ENCODE results near the gene TJP1. TPM values are rescaled to one million over a fixed set of nuclear protein-coding genes. Genes with fewer than 3 reads are reported as not detected.
A peak's percentile ranks its signal among the peaks of the same experiment; 100 is the strongest.

TJP1 gene
- polyA plus RNA-seq, 4 donors = 19.5 to 61.8 (median 29.8) TPM

DNA sequence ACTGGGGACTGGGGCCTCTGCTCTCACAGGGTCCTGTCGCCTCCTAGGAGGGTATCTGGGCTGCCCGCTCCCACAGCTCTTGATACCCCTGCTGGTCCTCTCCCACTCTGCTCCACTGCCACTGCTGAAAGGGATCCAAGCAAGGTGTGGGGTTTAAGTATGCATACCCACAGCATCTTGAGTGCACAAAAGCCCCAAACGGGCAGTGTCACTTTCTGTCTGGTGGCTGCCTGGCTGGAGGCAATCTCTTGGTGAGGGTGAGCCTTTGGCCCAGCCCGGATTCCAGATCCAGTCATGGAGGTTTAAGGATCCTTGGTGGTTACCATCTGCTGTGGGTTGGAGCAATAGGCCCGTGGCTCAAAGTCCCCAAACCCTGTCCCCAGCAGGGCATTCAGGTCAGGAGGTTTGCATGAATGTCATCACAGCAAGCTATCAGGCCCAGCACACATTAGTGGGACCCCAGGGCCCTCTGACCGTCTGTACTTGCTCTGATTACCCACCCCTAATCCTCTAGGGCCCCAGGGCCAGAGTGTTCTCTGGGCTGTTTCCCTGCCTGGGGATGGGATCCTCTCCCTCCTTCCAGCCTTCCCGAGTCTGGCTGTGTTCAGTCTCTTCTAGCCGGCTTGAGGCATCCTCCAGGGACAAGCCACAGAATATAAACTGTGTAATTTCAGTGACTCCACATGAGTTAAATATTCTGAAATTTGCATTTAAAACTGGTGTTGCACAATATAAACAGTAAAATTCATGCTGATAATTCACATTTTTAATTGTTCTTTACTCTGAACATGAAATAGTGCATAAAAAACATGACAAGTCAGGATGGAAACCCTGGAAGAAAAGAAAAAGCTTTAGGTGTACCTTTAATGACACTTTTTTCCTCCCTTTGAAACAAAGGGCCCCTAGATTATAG is 4.9 kb upstream of the TJP1 start:
- WGBS, 3 donors = 69 to 75% (median 71%) methylated on average over 7 to 8 of the region's 8 CpGs
- Histone ChIP-seq H3K9me3 (ENCODE audit: control insufficient read depth in 2 of 2, insufficient read depth in 1 of 2, low read depth in 1 of 2, low read length in 1 of 2) (no peaks in the 10 kb centered on the region), H3K27ac (ENCODE audit: low read depth in 1 of 3, low read length in 2 of 3) (no peak overlapping the region), H3K4me3 (ENCODE audit: low read depth in 1 of 3, low read length in 3 of 3) (no peak overlapping the region), H3K27me3 (ENCODE audit: control insufficient read depth in 3 of 3, insufficient read depth in 3 of 3, low read length in 3 of 3) (no peaks in the 10 kb centered on the region), H3K36me3 (ENCODE audit: control insufficient read depth in 3 of 3, insufficient read depth in 2 of 3, low read depth in 1 of 3, low read length in 3 of 3) (no peaks in the 10 kb centered on the region), H3K4me1 (ENCODE audit: control insufficient read depth in 3 of 3, insufficient read depth in 2 of 3, low read depth in 1 of 3, low read length in 2 of 3) (no peaks in the 10 kb centered on the region)
- FAIRE-seq (no peak), DNase-seq (no peak)

DNA sequence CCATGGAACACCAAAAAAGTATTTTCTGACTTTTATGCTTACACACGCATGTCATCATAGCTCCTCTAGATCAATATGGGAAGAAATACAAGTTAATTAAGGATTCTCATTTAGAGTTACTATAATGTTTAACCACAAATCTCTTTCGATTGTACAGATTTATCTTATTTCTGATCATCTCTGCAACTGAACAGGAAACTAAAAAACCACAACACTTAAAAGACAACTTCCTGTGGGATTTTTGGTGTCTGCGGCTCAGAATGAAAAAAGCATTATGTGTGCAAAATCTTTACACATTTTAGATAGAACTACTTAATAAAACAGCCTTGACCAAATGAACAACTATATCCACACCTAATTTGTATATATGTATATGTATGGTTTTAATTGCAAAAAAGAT is 3.0 kb upstream of the TJP1 start:
- no peak overlapping the region for H3K27ac ChIP-seq (ENCODE audit: low read depth in 1 of 3, low read length in 2 of 3)
- H3K27me3 ChIP-seq (ENCODE audit: control insufficient read depth in 3 of 3, insufficient read depth in 3 of 3, low read length in 3 of 3) = peaks cover 0 to 3% (median 0%) of the 10 kb centered on the region in 3 donors
- no peaks in the 10 kb centered on the region for H3K36me3 ChIP-seq (ENCODE audit: control insufficient read depth in 3 of 3, insufficient read depth in 2 of 3, low read depth in 1 of 3, low read length in 3 of 3)
- WGBS, 3 donors = 30 to 62% (median 54%) methylated on average over 3 of the region's 3 CpGs
- no peak overlapping the region for H3K4me3 ChIP-seq (ENCODE audit: low read depth in 1 of 3, low read length in 3 of 3)
- peaks cover 0 to 3% (median 0%) of the 10 kb centered on the region in 3 donors for H3K4me1 ChIP-seq (ENCODE audit: control insufficient read depth in 3 of 3, insufficient read depth in 2 of 3, low read depth in 1 of 3, low read length in 2 of 3)
- FAIRE-seq (no peak), DNase-seq (no peak)
- H3K9me3 ChIP-seq (ENCODE audit: control insufficient read depth in 2 of 2, insufficient read depth in 1 of 2, low read depth in 1 of 2, low read length in 1 of 2) = no peaks in the 10 kb centered on the region

DNA sequence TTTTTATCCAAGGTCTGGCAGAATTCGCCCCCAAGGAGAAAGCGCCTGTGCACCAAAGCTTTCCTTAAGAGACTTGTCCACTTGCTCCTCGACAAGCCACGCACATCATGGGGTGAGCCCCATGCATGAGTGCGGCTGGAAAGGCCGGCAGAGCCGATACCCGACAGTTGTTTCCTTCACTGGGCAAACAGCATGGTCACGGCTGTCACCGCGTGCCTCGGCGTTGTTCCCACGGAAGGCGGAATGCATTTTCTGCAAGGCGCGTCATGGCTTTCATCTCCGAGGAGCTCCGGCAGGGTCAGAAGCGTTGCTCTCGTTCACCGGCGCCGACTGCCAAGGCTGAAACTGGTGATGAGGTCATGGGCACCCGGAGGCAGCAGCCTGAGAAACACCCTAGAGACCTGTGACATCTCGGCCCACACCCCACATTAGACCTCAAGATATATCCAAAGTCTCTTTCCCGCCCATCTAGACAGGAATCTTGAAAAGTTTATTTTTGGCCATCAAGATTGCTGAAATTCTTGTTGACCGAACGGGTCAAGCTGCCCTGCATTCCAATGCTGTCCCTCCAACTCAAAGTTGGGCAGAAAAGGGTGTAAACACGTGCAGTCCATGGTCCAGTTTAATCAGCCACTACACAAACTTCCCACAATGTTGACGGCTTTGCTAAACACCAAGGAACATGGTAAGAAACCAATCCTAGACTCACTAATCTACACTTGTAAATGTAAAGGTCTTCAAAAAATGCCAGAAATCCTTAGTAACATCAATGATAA is 604 bp upstream of the TJP1 start:
- DNase-seq (peak; percentile 66 to 88), FAIRE-seq (no peak)
- H3K9me3 ChIP-seq (ENCODE audit: control insufficient read depth in 2 of 2, insufficient read depth in 1 of 2, low read depth in 1 of 2, low read length in 1 of 2) = no peaks in the 10 kb centered on the region
- H3K4me3 ChIP-seq (ENCODE audit: low read depth in 1 of 3, low read length in 3 of 3) = peak overlapping the region; percentile 60 to 94 (median 85)
- H3K36me3 ChIP-seq (ENCODE audit: control insufficient read depth in 3 of 3, insufficient read depth in 2 of 3, low read depth in 1 of 3, low read length in 3 of 3) = no peaks in the 10 kb centered on the region
- WGBS, 3 donors = 3 to 6% (median 5%) methylated on average over 31 of the region's 31 CpGs
- H3K27me3 ChIP-seq (ENCODE audit: control insufficient read depth in 3 of 3, insufficient read depth in 3 of 3, low read length in 3 of 3) = peaks cover 0 to 3% (median 0%) of the 10 kb centered on the region in 3 donors
- peak overlapping the region; percentile 63 to 96 (median 82) for H3K27ac ChIP-seq (ENCODE audit: low read depth in 1 of 3, low read length in 2 of 3)
- peaks cover 0 to 3% (median 0%) of the 10 kb centered on the region in 3 donors for H3K4me1 ChIP-seq (ENCODE audit: control insufficient read depth in 3 of 3, insufficient read depth in 2 of 3, low read depth in 1 of 3, low read length in 2 of 3)

DNA sequence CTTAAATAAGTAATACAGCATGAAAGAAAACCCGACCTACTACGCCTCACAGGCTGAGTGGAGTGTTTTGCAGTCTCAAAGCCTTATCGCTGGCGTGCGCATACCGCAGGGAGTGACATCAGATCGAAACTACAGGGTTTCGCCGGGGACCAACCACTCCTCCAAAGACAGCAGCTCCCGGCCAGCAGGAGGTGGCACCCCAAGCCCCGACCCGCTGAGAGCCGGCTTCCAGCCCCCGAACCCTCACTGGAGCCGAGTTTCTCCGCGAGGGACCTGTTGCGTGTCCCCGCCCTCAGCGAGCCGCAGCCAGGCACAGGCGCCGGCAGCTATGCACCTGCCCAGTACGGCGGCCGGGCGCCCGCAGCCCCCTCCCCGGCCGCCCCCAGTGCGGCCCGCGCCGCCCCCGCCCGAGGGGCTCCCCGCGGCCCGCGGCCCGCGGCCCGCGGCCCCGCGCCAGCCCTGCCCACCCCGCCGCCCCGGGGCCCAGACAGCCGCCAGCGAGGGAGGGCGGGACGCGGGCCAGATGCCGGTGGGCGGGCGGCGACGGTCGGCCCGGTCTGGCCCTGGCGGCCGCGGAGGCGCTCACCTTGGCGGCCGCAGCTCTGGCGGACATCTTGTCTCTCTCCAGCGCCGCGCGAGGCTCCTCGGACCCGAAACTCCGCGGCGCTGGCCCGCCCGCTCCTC is 710 bp downstream of the TJP1 start:
- 0 to 1% (median 1%) methylated on average over 28 to 79 of the region's 79 CpGs for WGBS, 3 donors
- FAIRE-seq = no peak

DNA sequence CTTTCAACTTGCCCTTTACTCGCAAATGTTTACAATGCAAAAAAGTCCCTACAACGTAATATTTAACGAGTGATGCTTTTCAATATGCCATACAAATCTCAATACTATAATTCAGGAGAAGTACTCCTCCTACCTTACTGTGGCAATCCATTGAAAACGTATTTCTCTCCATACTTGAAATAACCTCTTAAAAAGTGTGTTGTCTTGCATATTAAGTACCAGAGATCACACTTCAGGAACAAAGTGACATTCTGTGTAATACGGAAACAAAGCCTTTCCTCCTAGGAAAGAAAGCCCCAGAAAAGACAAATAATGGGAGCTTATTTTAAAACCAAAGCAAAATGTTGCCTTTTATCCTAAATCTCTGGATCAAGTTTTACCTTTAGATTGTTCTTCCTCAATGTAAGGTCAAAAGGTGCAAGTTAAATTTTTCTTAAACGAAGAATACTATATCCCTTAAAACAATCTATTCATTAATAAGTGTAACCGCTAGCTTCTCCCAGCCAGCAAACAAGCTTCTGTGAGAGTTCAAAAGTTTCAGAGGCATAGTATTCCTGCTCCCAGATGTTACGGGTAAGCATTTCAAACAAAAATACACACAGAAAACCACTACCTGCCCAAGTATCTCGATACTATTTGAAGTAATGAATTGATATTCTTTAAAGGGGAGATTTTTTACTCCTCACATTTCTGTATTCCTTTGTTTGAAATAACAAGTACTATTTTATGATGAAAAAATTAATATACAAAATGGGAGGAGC is 1.7 kb downstream of the TJP1 start:
- peaks cover 0 to 3% (median 0%) of the 10 kb centered on the region in 3 donors for H3K27me3 ChIP-seq (ENCODE audit: control insufficient read depth in 3 of 3, insufficient read depth in 3 of 3, low read length in 3 of 3)
- H3K4me3 ChIP-seq (ENCODE audit: low read depth in 1 of 3, low read length in 3 of 3) = peak overlapping the region in 2 of 3 donors; percentile 77 to 94
- peaks cover 0 to 8% (median 0%) of the 10 kb centered on the region in 3 donors for H3K4me1 ChIP-seq (ENCODE audit: control insufficient read depth in 3 of 3, insufficient read depth in 2 of 3, low read depth in 1 of 3, low read length in 2 of 3)
- FAIRE-seq (no peak), DNase-seq (peak in 1 of 2 donors; percentile 47)
- WGBS, 3 donors = 8 to 19% (median 16%) methylated on average over 9 of the region's 9 CpGs
- H3K36me3 ChIP-seq (ENCODE audit: control insufficient read depth in 3 of 3, insufficient read depth in 2 of 3, low read depth in 1 of 3, low read length in 3 of 3) = no peaks in the 10 kb centered on the region
- H3K27ac ChIP-seq (ENCODE audit: low read depth in 1 of 3, low read length in 2 of 3) = peak overlapping the region in 1 of 3 donors; percentile 98
- H3K9me3 ChIP-seq (ENCODE audit: control insufficient read depth in 2 of 2, insufficient read depth in 1 of 2, low read depth in 1 of 2, low read length in 1 of 2) = no peaks in the 10 kb centered on the region

More for the DNA sequence above, 710 bp downstream of the TJP1 start:
- Histone ChIP-seq H3K27me3 (ENCODE audit: control insufficient read depth in 3 of 3, insufficient read depth in 3 of 3, low read length in 3 of 3) (peaks cover 0 to 3% (median 0%) of the 10 kb centered on the region in 3 donors), H3K27ac (ENCODE audit: low read depth in 1 of 3, low read length in 2 of 3) (peak overlapping the region; percentile 97 to 98 (median 98)), H3K9me3 (ENCODE audit: control insufficient read depth in 2 of 2, insufficient read depth in 1 of 2, low read depth in 1 of 2, low read length in 1 of 2) (no peaks in the 10 kb centered on the region), H3K4me3 (ENCODE audit: low read depth in 1 of 3, low read length in 3 of 3) (peak overlapping the region; percentile 77 to 94 (median 85)), H3K4me1 (ENCODE audit: control insufficient read depth in 3 of 3, insufficient read depth in 2 of 3, low read depth in 1 of 3, low read length in 2 of 3) (peaks cover 0 to 3% (median 0%) of the 10 kb centered on the region in 3 donors), H3K36me3 (ENCODE audit: control insufficient read depth in 3 of 3, insufficient read depth in 2 of 3, low read depth in 1 of 3, low read length in 3 of 3) (no peaks in the 10 kb centered on the region)
- peak; percentile 89 to 94 for DNase-seq

DNA sequence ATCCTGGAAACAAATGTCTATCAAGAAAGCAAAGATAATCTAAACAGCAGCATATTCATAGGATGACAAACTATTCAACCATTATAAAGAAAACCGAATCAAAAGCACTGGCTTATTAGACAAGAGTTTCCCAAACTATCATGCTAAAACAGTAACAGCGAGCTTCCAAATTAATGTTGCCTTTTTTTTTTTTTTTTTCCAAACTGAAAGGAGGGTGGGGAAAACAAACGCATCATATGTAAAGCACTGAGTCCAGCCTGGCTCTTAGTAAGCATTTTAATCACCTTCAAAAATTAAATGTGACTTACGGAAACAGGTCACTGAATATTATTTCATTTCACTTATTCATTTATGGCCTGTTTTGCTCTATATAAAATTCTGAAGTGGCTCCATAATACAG is 2.3 kb downstream of the TJP1 start:
- DNase-seq (no peak), FAIRE-seq (no peak)
- Histone ChIP-seq H3K4me3 (ENCODE audit: low read depth in 1 of 3, low read length in 3 of 3) (peak overlapping the region in 2 of 3 donors; percentile 77 to 94), H3K4me1 (ENCODE audit: control insufficient read depth in 3 of 3, insufficient read depth in 2 of 3, low read depth in 1 of 3, low read length in 2 of 3) (peaks cover 0 to 8% (median 0%) of the 10 kb centered on the region in 3 donors), H3K27ac (ENCODE audit: low read depth in 1 of 3, low read length in 2 of 3) (peak overlapping the region in 1 of 3 donors; percentile 98), H3K27me3 (ENCODE audit: control insufficient read depth in 3 of 3, insufficient read depth in 3 of 3, low read length in 3 of 3) (peaks cover 0 to 3% (median 0%) of the 10 kb centered on the region in 3 donors), H3K9me3 (ENCODE audit: control insufficient read depth in 2 of 2, insufficient read depth in 1 of 2, low read depth in 1 of 2, low read length in 1 of 2) (no peaks in the 10 kb centered on the region), H3K36me3 (ENCODE audit: control insufficient read depth in 3 of 3, insufficient read depth in 2 of 3, low read depth in 1 of 3, low read length in 3 of 3) (no peaks in the 10 kb centered on the region)
- WGBS, 3 donors = 37 to 47% (median 47%) methylated on average over 4 of the region's 4 CpGs

DNA sequence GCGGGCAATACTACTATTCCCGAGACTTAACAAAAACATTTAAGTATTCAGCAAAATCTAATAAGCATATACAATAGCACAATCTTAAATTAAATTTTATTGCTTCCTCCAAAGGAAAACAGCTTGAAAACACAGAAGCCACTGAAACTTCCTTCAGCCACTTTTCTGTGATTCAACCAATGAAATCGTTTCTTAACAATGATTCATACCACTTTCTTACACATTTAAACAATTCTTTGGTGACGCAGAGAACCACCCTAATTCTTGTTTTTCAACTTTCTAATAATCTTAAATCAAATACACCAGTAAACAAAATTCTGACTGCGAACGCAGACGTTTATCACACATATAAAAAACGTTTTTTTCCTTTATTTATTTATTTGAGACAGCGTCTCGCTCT is 4.1 kb downstream of the TJP1 start:
- Histone ChIP-seq H3K27ac (ENCODE audit: low read depth in 1 of 3, low read length in 2 of 3) (no peak overlapping the region), H3K27me3 (ENCODE audit: control insufficient read depth in 3 of 3, insufficient read depth in 3 of 3, low read length in 3 of 3) (peaks cover 0 to 3% (median 0%) of the 10 kb centered on the region in 3 donors), H3K36me3 (ENCODE audit: control insufficient read depth in 3 of 3, insufficient read depth in 2 of 3, low read depth in 1 of 3, low read length in 3 of 3) (no peaks in the 10 kb centered on the region), H3K4me3 (ENCODE audit: low read depth in 1 of 3, low read length in 3 of 3) (no peak overlapping the region), H3K4me1 (ENCODE audit: control insufficient read depth in 3 of 3, insufficient read depth in 2 of 3, low read depth in 1 of 3, low read length in 2 of 3) (peaks cover 0 to 11% (median 0%) of the 10 kb centered on the region in 3 donors), H3K9me3 (ENCODE audit: control insufficient read depth in 2 of 2, insufficient read depth in 1 of 2, low read depth in 1 of 2, low read length in 1 of 2) (no peaks in the 10 kb centered on the region)
- DNase-seq (no peak), FAIRE-seq (no peak)
- 81 to 88% (median 81%) methylated on average over 10 of the region's 10 CpGs for WGBS, 3 donors
